SU-DHL-6 (cell line): ENCODE measurements around the gene MGAT1.

Experiments
- H2AFZ ChIP-seq: fragments of 200-600 bp; sonication (generic); 2 replicates; pipeline ENCODE4 v1.6.1; 2014; ENCODE audit warnings: low read depth, mild to moderate bottlenecking, moderate library complexity, mixed read lengths, antibody characterized with exemption, low read length; ENCODE audit not compliant: severe bottlenecking
- H3F3A ChIP-seq: fragments of 200-600 bp; shearing (Covaris generic); 2 replicates; pipeline ENCODE4 v1.6.0; 2016; ENCODE audit warnings: antibody characterized with exemption, mild to moderate bottlenecking; ENCODE audit not compliant: insufficient read depth
- H3K27ac ChIP-seq: fragments of 200-600 bp; sonication (generic); 2 replicates; pipeline ENCODE4 v1.5.1; 2016; ENCODE audit warnings: low read depth, mild to moderate bottlenecking, low read length, moderate library complexity, mixed read lengths
- H3K27me3 ChIP-seq: fragments of 200-600 bp; sonication (generic), shearing (Covaris generic); 2 replicates; pipeline ENCODE4 v1.6.0; 2014; ENCODE audit warnings: mild to moderate bottlenecking, low read length
- H3K36me3 ChIP-seq: fragments of 200-600 bp; sonication (generic); 2 replicates; pipeline ENCODE4 v1.6.1; 2014; ENCODE audit warnings: mild to moderate bottlenecking, low read length, mixed read lengths
- H3K4me2 ChIP-seq: fragments of 300-600, 200-600 bp; shearing (Covaris generic), sonication (generic); 2 replicates; pipeline ENCODE4 v1.6.0; 2014; ENCODE audit warnings: low read length, low read depth, mild to moderate bottlenecking; ENCODE audit not compliant: poor library complexity, severe bottlenecking
- H3K4me3 ChIP-seq: fragments of 200-600 bp; sonication (generic); 2 replicates; pipeline ENCODE4 v1.5.1; 2014; ENCODE audit warnings: antibody characterized with exemption, low read length, mild to moderate bottlenecking, mixed read lengths; ENCODE audit not compliant: insufficient read depth, poor library complexity, severe bottlenecking
- H3K79me2 ChIP-seq: fragments of 200-600 bp; sonication (generic); 2 replicates; pipeline ENCODE4 v1.6.1; 2014; ENCODE audit warnings: mild to moderate bottlenecking, low read length, moderate library complexity; ENCODE audit not compliant: insufficient read depth
- H3K9ac ChIP-seq: fragments of 200-600 bp; sonication (generic); 2 replicates; pipeline ENCODE4 v1.7.0; 2014; ENCODE audit warnings: mild to moderate bottlenecking, low read length
- H3K9me2 ChIP-seq: fragments of 200-600 bp; sonication (generic); replicated peaks from 2 replicates; pipeline ENCODE4 v1.6.1; 2014; ENCODE audit warnings: low read length; ENCODE audit not compliant: insufficient read depth
- H3K9me3 ChIP-seq: fragments of 200-600 bp; sonication (generic); 2 replicates; pipeline ENCODE4 v1.6.1; 2014; ENCODE audit warnings: low read length, mixed read lengths; ENCODE audit not compliant: insufficient read depth
- H4K20me1 ChIP-seq: fragments of 200-600 bp; sonication (generic); 2 replicates; pipeline ENCODE4 v1.6.1; 2014; ENCODE audit warnings: low read depth, mild to moderate bottlenecking, antibody characterized with exemption, low read length, moderate library complexity, mixed read lengths
- EZH2phosphoT487 ChIP-seq: fragments of 200-600 bp; sonication (generic), shearing (Covaris generic); conservative IDR thresholded peaks from 2 replicates; pipeline ENCODE4 v1.6.1; 2018; ENCODE audit warnings: mild to moderate bottlenecking, antibody characterized with exemption, low read length, moderate library complexity, mixed read lengths
- TF ChIP-seq, protein P1 (sequence below): fragments of 200-600 bp; sonication (generic); IDR thresholded peaks from one replicate; pipeline ENCODE4 v1.5.1; 2017; ENCODE audit warnings: antibody characterized with exemption, mild to moderate bottlenecking, low read length, moderate library complexity; ENCODE audit not compliant: insufficient read depth, poor library complexity, severe bottlenecking

The MGAT1 gene

DNA sequence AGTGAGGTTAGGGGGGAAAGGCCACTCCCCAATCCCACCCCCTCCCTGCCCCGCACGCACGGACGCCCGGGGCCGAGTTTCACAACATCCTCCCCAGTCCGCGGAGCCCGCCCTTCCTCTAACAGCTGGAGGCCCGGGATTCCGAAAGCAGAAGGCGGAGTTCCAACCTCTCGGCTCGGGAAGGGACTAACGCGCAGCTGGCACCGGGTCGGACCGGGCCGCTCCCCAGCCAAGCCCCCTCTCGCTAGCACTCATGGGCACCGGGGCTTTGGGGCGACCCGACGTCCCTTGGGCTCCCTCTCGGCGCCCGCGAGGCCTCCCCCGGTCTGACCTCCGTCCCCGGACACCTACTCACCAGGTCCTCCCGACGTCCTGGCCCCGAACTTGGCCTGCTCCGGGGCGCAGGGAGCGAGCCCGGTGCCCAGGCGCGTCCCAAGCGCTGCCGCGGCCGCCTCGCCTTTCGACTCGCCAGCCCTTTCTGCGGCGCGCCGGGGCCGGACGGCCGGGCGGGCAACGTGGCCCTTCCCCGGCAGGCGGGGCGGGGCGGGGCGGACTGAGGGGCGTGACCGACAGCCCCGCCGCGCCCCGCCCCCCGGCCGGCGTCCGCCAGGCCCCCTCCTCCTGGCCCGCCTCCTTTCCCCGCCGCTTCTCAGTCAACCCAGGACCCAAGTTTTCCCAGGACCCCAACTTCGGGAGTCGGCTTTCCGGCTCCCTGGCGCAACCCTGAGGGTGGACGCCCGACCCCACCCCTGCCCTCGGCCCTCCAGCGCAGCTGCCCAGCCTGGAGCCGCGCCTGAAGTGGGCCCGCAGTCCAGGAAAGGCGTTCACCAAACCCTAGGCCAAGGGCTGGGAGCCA lies at the start of gene MGAT1:
TSS of gene MGAT1 (minus strand) at position 482 of the 856 bp plus-strand sequence. CDS start 9,835 bp downstream, outside the sequence.
- Histone ChIP-seq H3K27me3 (no peaks in the 10 kb centered on the region), H3F3A (peaks cover 28% of the 10 kb centered on the region), H2AFZ (peak within 1 kb of the TSS; percentile 54), H3K36me3 (no peaks in the 10 kb centered on the region), H3K9me2 (no peaks in the 10 kb centered on the region), H3K27ac (peak within 1 kb of the TSS; percentile 92), H3K9me3 (no peaks in the 10 kb centered on the region), H3K79me2 (peaks cover 62% of the 10 kb centered on the region), H4K20me1 (peaks cover 20% of the 10 kb centered on the region; the same call in 1 of the 2 replicates), H3K4me2 (peak within 1 kb of the TSS; percentile 96), H3K9ac (peak within 1 kb of the TSS; percentile 68), H3K4me3 (peak within 1 kb of the TSS; percentile 78)
- TF ChIP-seq, protein P1, sequence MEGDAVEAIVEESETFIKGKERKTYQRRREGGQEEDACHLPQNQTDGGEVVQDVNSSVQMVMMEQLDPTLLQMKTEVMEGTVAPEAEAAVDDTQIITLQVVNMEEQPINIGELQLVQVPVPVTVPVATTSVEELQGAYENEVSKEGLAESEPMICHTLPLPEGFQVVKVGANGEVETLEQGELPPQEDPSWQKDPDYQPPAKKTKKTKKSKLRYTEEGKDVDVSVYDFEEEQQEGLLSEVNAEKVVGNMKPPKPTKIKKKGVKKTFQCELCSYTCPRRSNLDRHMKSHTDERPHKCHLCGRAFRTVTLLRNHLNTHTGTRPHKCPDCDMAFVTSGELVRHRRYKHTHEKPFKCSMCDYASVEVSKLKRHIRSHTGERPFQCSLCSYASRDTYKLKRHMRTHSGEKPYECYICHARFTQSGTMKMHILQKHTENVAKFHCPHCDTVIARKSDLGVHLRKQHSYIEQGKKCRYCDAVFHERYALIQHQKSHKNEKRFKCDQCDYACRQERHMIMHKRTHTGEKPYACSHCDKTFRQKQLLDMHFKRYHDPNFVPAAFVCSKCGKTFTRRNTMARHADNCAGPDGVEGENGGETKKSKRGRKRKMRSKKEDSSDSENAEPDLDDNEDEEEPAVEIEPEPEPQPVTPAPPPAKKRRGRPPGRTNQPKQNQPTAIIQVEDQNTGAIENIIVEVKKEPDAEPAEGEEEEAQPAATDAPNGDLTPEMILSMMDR = no peak
- TF ChIP-seq EZH2phosphoT487 = no peak

DNA sequence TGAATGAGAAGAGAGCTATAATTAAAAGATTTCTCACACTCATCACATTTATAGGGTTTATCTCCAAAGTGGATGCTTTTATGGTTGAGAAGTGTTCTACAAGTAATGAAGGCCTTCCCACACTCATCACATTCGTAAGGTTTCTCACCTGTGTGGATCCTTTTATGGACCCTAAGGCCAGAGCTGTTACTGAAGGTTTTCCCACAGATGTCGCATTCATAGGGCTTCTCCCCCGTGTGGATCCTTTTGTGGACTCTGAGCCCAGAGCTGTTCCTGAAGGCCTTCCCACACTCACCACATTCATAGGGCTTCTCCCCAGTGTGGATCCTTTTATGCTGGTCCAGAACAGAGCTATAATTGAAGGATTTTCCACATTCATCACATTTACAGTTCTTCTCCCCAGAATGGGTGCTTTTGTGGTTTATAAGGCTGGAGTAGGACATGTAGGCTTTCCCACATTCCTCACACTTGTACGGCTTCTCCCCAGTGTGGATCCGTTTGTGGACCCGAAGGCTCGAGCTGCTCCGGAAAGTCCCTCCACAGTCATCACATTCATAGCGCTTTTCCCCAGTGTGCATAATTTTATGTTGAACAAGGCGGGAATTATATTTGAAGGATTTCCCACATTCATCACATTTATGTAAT lies 48.0 kb upstream of the MGAT1 start:
- Histone ChIP-seq H3K9ac (no peak overlapping the region), H3F3A (0 out of 2 replicates have a peak, but pooled peaks cover 4% of the 10 kb centered on the region), H3K9me2 (no peaks in the 10 kb centered on the region), H3K9me3 (peaks cover 16% of the 10 kb centered on the region; the same call in 1 of the 2 replicates), H4K20me1 (no peaks in the 10 kb centered on the region), H3K4me2 (no peak overlapping the region), H3K4me3 (no peak overlapping the region), H3K27ac (no peak overlapping the region), H2AFZ (no peak overlapping the region), H3K36me3 (peaks cover 62% of the 10 kb centered on the region), H3K27me3 (no peaks in the 10 kb centered on the region), H3K79me2 (peaks cover 11% of the 10 kb centered on the region; the same call in 1 of the 2 replicates)
- TF ChIP-seq, protein P1 = no peak

GRCh38 chr5:180849827-180850226 lies 47.2 kb upstream of the MGAT1 start:
- Histone ChIP-seq H2AFZ (no peak overlapping the region), H3K36me3 (peaks cover 59% of the 10 kb centered on the region), H3K4me3 (no peak overlapping the region), H3K27ac (no peak overlapping the region), H3K9ac (no peak overlapping the region), H3F3A (0 out of 2 replicates have a peak, but pooled peaks cover 4% of the 10 kb centered on the region), H3K9me3 (peaks cover 16% of the 10 kb centered on the region; the same call in 1 of the 2 replicates), H3K27me3 (no peaks in the 10 kb centered on the region), H4K20me1 (no peaks in the 10 kb centered on the region), H3K79me2 (peaks cover 11% of the 10 kb centered on the region; the same call in 1 of the 2 replicates), H3K9me2 (no peaks in the 10 kb centered on the region), H3K4me2 (no peak overlapping the region)
- TF ChIP-seq, protein P1 = no peak
- TF ChIP-seq EZH2phosphoT487 = no peak
